PC-9 (cell line): ENCODE results near the gene BRINP3. TPM values are rescaled to one million over a fixed set of nuclear protein-coding genes. Genes with fewer than 3 reads are reported as not detected.

Experiments used
- BruUV-seq: library from RNA; stranded (reverse); fragments of 400-500 nt; replicated peaks from 2 replicates; lab custom pipeline; 2021; lab: Mats Ljungman, UMichigan
- CTCF ChIA-PET: fragments of 300-600 bp; sonication (Branson Sonifier 250); formaldehyde crosslinking; loops from one replicate; lab custom pipeline; 2022; ENCODE audit warnings: antibody characterized with exemption; lab: Charles Lee
- POLR2A ChIA-PET: fragments of 300-600 bp; sonication (Branson Sonifier 250); formaldehyde crosslinking; loops from one replicate; lab custom pipeline; 2022; ENCODE audit warnings: antibody characterized with exemption; ENCODE audit not compliant: unreplicated experiment; lab: Charles Lee
- DNase-seq, 2 experiments: peaks; one replicate each; pipeline versions ENCODE4 v3.0.0 to v3.0.0-alpha.2; 2015 to 2022; ENCODE audit warnings: mixed read lengths in 1 of 2
- H2AFZ ChIP-seq: fragments of 200-600 bp; sonication (generic); 2 replicates; pipeline ENCODE4 v1.8.1; 2017; ENCODE audit warnings: antibody characterized with exemption
- H3F3A ChIP-seq: fragments of 200-600 bp; sonication (generic); 2 replicates; pipeline ENCODE4 v1.8.1; 2017; ENCODE audit warnings: antibody characterized with exemption, mild to moderate bottlenecking, low read depth; ENCODE audit not compliant: insufficient read depth
- H3K27ac ChIP-seq: fragments of 200-600 bp; sonication (generic); 2 replicates; pipeline ENCODE4 v1.6.1; 2016; ENCODE audit warnings: mixed run types
- H3K27me3 ChIP-seq: fragments of 200-600 bp; sonication (generic); 2 replicates; pipeline ENCODE4 v1.6.1; 2016; ENCODE audit warnings: low read depth, mixed run types; ENCODE audit not compliant: insufficient read depth
- H3K36me3 ChIP-seq: fragments of 200-600 bp; sonication (generic); 2 replicates; pipeline ENCODE4 v1.6.1; 2016; ENCODE audit warnings: low read depth, mixed run types
- H3K4me1 ChIP-seq: fragments of 200-600 bp; sonication (generic); replicated peaks from 2 replicates; pipeline ENCODE4 v1.6.1; 2016; ENCODE audit warnings: mixed run types; ENCODE audit not compliant: insufficient read depth
- H3K4me2 ChIP-seq: fragments of 200-600 bp; sonication (generic); 2 replicates; pipeline ENCODE4 v1.6.1; 2017; ENCODE audit warnings: mixed run types
- H3K4me3 ChIP-seq: fragments of 200-600 bp; sonication (generic); 2 replicates; pipeline ENCODE4 v1.6.1; 2016; ENCODE audit warnings: mixed run types
- H3K79me2 ChIP-seq: fragments of 200-600 bp; sonication (generic); 2 replicates; pipeline ENCODE4 v1.6.1; 2017; ENCODE audit warnings: low read depth, mixed run types
- H3K9me2 ChIP-seq: fragments of 200-600 bp; sonication (generic); 2 replicates; pipeline ENCODE4 v1.8.1; 2017; ENCODE audit warnings: mild to moderate bottlenecking; ENCODE audit not compliant: insufficient read depth
- H3K9me3 ChIP-seq: fragments of 200-600 bp; sonication (generic); 2 replicates; pipeline ENCODE4 v1.8.1; 2016; ENCODE audit warnings: low read depth; ENCODE audit not compliant: insufficient read depth
- H4K20me1 ChIP-seq: fragments of 200-600 bp; sonication (generic); 2 replicates; pipeline ENCODE4 v1.8.1; 2017; ENCODE audit not compliant: insufficient read depth
- CTCF ChIP-seq: fragments of 200-600 bp; sonication (generic); conservative IDR thresholded peaks from 2 replicates; pipeline ENCODE4 v1.6.1; 2017; ENCODE audit warnings: mixed run types, antibody characterized with exemption, mild to moderate bottlenecking, moderate library complexity
- EZH2 ChIP-seq: fragments of 200-600 bp; sonication (generic); IDR thresholded peaks from 2 replicates; pipeline ENCODE4 v1.8.0; 2017; ENCODE audit warnings: antibody characterized with exemption, low read depth
- intact Hi-C: fragments of 100-400 bp; cut with micrococcal nuclease; formaldehyde crosslinking; loops from one replicate; pipeline ENCODE4 v1.10.0; 2022; ENCODE audit not compliant: unreplicated experiment
- total RNA-seq: library from RNA; stranded (reverse); gene quantifications from 2 replicates; pipeline ENCODE4 v1.2.3, GENCODE V29; 2021

The BRINP3 gene
- total RNA-seq, 1 experiment from 2014 or later: not detected

- TF ChIP-seq EZH2 (no peak), CTCF (no peak)
- peak overlapping the region; percentile 22; the same call in 1 of the 2 replicates for H2AFZ ChIP-seq
- no peaks in the 10 kb centered on the region for H3K9me2 ChIP-seq
- no peak overlapping the region for H3K27ac ChIP-seq
- no peaks in the 10 kb centered on the region for H4K20me1 ChIP-seq
- CTCF ChIA-PET: no interaction called here
- no peak overlapping the region for H3K4me2 ChIP-seq
- POLR2A ChIA-PET: no interaction called here
- BruUV-seq: no TSS peak
- H3K79me2 ChIP-seq: no peaks in the 10 kb centered on the region
- no peak for DNase-seq
- H3K9me3 ChIP-seq: no peaks in the 10 kb centered on the region
- H3K4me1 ChIP-seq: no peaks in the 10 kb centered on the region
- no peaks in the 10 kb centered on the region for H3K36me3 ChIP-seq
- no peak overlapping the region for H3K4me3 ChIP-seq
- no peaks in the 10 kb centered on the region for H3F3A ChIP-seq
- intact Hi-C loops: no loop called here
- H3K27me3 ChIP-seq: no peaks in the 10 kb centered on the region
Measured at GRCh38 chr1:190286111-190286510, 191.6 kb downstream of the BRINP3 start.

GRCh38 chr1:190277107-190277506 lies 200.6 kb downstream of the BRINP3 start:
- no peaks in the 10 kb centered on the region for H3K4me1 ChIP-seq
- TF ChIP-seq EZH2 (no peak), CTCF (no peak)
- POLR2A ChIA-PET: no interaction called here
- H3K9me3 ChIP-seq: no peaks in the 10 kb centered on the region
- no peaks in the 10 kb centered on the region for H3K79me2 ChIP-seq
- H3K9me2 ChIP-seq: 0 out of 2 replicates have a peak, but pooled peaks cover 4% of the 10 kb centered on the region
- no peaks in the 10 kb centered on the region for H3F3A ChIP-seq
- no peak for DNase-seq
- CTCF ChIA-PET: interaction anchor here (0.6 kb wide), 1 partner anchor 128 kb away, joined by 4 read pairs; no protein-coding TSS in a partner anchor
- no peaks in the 10 kb centered on the region for H3K36me3 ChIP-seq
- no peaks in the 10 kb centered on the region for H3K27me3 ChIP-seq
- no peak overlapping the region for H2AFZ ChIP-seq
- no peak overlapping the region for H3K4me2 ChIP-seq
- BruUV-seq: no TSS peak
- intact Hi-C loops: no loop called here
- no peak overlapping the region for H3K4me3 ChIP-seq
- H3K27ac ChIP-seq: no peak overlapping the region
- H4K20me1 ChIP-seq: no peaks in the 10 kb centered on the region

GRCh38 chr1:190274721-190275120 lies 202.9 kb downstream of the BRINP3 start:
- H3K9me3 ChIP-seq: no peaks in the 10 kb centered on the region
- H3K27me3 ChIP-seq: no peaks in the 10 kb centered on the region
- intact Hi-C loops: no loop called here
- no peak overlapping the region for H3K4me2 ChIP-seq
- POLR2A ChIA-PET: interaction anchor here (0.7 kb wide), 1 partner anchor 1224 kb away, joined by 8 read pairs; no protein-coding TSS in a partner anchor
- CTCF ChIA-PET: no interaction called here
- no peaks in the 10 kb centered on the region for H3F3A ChIP-seq
- H4K20me1 ChIP-seq: no peaks in the 10 kb centered on the region
- no peak overlapping the region for H3K4me3 ChIP-seq
- no peak overlapping the region for H2AFZ ChIP-seq
- H3K79me2 ChIP-seq: no peaks in the 10 kb centered on the region
- 0 out of 2 replicates have a peak, but pooled peaks cover 10% of the 10 kb centered on the region for H3K9me2 ChIP-seq
- no peak for TF ChIP-seq EZH2
- no peak for TF ChIP-seq CTCF
- no peaks in the 10 kb centered on the region for H3K36me3 ChIP-seq
- no TSS peak for BruUV-seq
- no peaks in the 10 kb centered on the region for H3K4me1 ChIP-seq
- H3K27ac ChIP-seq: no peak overlapping the region
- no peak for DNase-seq
